VCaP (cell line): ENCODE data around the gene GTPBP1.
A peak's percentile ranks its signal among the peaks of the same experiment; 100 is the strongest.

Experiments
- H3K27ac ChIP-seq: fragments of 450-650 bp; 2 replicates; pipeline ENCODE4 v1.5.1; 2017
- CTCF ChIP-seq: fragments of 450-650 bp; conservative IDR thresholded peaks from 2 replicates; pipeline ENCODE4 v1.5.1; 2017; ENCODE audit warnings: mild to moderate bottlenecking, moderate library complexity

The GTPBP1 gene

DNA sequence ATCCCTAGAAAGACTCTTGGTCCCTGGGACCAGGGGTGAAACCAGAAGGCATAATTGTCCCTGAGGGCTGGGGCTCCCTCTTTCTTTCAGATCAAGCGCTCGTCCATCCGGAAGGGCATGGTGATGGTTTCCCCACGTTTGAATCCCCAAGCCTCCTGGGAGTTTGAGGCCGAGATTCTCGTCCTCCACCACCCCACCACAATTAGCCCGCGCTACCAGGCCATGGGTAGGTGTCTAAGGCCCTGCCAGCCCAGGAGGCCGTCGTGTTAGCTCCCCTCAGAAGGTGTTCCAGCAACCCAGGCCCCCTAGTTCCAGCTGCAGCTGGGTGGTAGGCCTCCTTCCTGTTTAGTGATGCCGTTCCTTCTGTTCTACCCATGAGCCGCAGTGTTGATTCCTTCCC is 21.4 kb downstream of the GTPBP1 start:
- H3K27ac ChIP-seq: no peak overlapping the region
- no peak for TF ChIP-seq CTCF

DNA sequence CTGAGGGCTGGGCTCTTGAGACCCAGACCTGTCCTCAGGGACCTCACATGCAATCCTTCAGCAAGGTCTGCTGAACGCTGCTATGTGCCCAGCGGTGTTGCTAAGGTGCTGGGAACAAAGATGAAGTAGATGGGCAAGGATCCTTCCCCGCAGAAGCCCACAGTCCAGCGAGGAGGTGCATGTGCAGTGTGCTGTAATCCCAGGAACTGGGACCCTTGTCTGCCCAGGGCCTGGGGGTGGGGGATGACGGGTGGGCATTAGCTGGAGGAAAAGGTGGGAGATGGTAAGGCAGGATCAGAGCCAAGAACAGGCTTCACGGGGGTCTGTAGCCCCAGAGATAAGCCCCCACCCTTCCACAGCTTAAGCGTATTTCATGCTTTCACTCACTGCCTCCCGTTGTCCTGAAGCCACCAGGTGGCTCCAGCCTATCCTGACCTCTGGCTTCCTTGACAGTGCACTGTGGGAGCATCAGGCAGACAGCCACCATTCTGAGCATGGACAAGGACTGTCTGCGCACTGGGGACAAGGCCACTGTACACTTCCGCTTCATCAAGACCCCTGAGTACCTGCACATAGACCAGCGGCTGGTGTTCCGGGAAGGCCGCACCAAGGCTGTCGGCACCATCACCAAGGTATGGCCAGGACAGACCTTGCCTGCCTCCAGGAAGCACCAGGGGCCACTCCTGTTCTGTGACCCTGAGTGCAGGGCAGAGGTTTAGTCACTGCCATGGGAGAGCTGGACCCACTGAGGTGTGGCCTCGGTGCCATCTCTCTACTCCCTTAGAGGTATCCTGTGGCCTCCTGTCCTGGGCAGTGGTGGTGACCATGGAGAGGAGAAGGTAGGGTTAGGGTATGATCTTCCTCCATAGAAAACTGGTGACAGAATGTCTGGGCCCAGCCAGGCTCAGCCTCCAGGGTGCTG is 22.0 kb downstream of the GTPBP1 start:
- H3K27ac ChIP-seq: no peak overlapping the region
- TF ChIP-seq CTCF: no peak

DNA sequence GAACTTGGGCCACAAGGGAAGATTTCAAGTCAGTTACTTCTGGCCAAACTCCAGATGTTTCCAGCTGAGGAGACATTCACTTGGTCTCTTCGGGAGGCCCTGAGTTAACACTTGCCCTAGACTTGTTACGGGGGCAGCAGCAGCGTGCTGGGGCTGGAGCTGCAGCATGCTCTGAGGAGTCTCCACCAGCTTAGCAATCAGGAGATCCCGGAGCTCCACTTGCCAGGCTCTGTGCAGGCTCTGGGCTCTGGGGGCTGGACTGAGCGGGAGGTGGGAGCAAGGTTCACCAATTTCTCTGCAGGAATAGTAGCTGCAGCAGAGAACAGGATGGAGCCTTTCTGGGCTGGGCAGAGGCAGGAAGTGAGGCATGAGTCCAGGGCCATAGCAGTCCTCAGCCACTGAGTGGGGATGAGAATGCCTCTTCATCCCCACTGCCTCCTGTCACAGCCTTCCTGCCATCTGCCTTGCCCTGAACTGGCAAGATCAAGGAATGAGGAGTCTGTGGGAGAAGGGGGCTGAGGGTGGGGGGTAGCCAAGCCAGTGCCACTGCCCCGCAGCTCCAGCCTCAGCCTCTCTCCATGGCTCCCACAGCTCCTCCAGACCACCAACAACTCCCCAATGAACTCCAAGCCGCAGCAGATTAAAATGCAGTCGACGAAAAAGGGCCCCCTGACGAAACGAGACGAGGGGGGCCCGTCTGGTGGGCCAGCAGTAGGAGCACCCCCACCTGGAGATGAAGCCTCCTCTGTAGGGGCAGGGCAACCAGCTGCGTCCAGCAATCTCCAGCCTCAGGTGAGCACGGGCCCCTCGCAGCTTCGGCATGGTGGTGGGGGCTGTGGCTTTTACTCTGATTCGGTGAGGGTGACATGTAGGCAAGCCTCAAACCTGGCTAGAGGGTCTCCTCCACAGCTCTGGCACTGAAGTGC is 23.4 kb downstream of the GTPBP1 start:
- no peak for TF ChIP-seq CTCF
- no peak overlapping the region for H3K27ac ChIP-seq

DNA sequence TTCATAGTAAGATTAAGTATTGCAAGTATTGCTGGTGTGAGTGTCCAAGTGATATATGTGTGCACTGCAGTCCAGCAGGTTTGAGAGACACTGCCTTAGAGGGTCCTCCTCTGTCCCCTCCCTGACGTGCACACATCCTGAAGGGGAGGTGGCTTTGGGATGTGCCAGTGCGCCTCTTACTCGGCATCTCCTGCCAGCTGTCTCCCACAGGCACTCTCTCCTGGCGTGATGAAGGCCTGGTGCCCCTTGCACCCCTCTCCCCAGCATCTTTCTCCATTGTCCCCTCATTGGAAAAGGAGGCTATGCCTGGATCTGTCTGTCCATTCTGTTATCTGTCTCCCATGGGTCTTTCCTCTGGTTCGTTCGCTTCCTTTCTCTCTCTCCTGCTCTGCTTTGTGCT is 24.2 kb downstream of the GTPBP1 start:
- TF ChIP-seq CTCF: no peak

GRCh38 chr22:38730411-38730871 is 24.7 kb downstream of the GTPBP1 start:
- no peak overlapping the region for H3K27ac ChIP-seq
- no peak for TF ChIP-seq CTCF

More for the DNA sequence above, 24.2 kb downstream of the GTPBP1 start:
- no peak overlapping the region for H3K27ac ChIP-seq

DNA sequence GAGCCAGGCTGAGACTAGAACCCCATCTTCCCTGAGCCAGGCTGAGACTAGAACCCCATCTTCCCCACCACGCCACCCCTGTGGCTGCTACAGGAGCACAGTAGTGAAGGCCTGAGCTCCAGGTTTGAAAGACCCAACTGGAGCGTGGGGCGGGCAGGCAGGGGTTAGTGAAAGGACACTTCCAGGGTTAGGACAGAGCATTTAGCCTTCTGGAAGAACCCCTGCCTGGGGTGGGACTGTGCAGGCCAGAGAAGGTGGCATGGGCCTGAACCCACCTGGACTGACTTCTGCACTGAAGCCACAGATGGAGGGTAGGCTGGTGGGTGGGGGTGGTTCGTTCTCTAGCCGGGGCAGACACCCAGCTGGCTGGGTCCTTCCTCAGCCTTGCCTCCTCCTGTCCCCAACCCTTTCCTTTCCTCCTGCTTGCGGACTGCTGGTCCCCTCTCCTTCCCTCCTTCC is 26.0 kb downstream of the GTPBP1 start:
- no peak for TF ChIP-seq CTCF
- peak overlapping the region; percentile 33; the same call in 1 of the 2 replicates for H3K27ac ChIP-seq

- peak overlapping the region; percentile 33; the same call in 1 of the 2 replicates for H3K27ac ChIP-seq
- no peak for TF ChIP-seq CTCF
These were observed 26.6 kb downstream of the GTPBP1 start for GRCh38 chr22:38732251-38732815.
